ENCODE data around the gene AK2. TPM values are rescaled to one million over a fixed set of nuclear protein-coding genes. Genes with fewer than 3 reads are reported as not detected.

AK2 gene
- total and polyA plus RNA-seq, 4 donors = 34.2 to 181 (median 115) TPM

DNA sequence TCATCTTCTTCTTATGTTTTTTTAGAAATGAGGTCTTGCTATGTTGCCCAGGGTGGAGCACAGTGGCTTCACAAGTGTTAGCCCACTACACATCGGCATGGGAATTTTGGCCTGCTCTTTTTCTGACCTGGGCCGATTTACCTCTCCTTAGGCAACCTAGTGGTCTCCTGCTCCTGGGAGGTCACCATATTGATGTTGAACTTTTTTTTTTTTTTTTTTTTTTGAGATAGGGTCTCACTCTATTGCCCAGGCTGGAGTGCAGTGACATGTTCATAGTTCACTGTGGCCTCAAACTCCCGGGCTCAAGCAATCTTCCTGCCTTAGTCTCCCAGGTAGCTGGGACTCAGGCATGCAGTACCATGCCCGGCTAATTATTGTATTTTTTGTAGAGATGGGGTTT lies 7.5 kb downstream of the AK2 start:
- H3K4me1 ChIP-seq (ENCODE audit: control insufficient read depth in 4 of 4, insufficient read depth in 4 of 4, low read length in 3 of 4) = peaks cover 22 to 78% (median 55%) of the 10 kb centered on the region in 4 donors
- 90% methylated on average over 4 of the region's 4 CpGs for WGBS
- DNase-seq (ENCODE audit: low spot score) = no peak
- H3K36me3 ChIP-seq (ENCODE audit: control insufficient read depth in 4 of 4, insufficient read depth in 3 of 4, low read depth in 1 of 4, low read length in 3 of 4) = peaks cover 0 to 9% (median 1%) of the 10 kb centered on the region in 4 donors
- no peaks in the 10 kb centered on the region for H3K9me3 ChIP-seq (ENCODE audit: control insufficient read depth in 4 of 4, low read length in 3 of 4)
- TF ChIP-seq FOXA1 (IDR thresholded peaks at IDR 0.05) = no peak
- no peak for TF ChIP-seq REST (IDR thresholded peaks at IDR 0.05)
- no peak for TF ChIP-seq NR2F2 (IDR thresholded peaks at IDR 0.05)
- no peak overlapping the region for H3K9ac ChIP-seq (ENCODE audit: low read depth in 1 of 2, low read length in 2 of 2)
- H3K4me3 ChIP-seq (ENCODE audit: low read depth in 1 of 3, low read length in 3 of 3) = no peak overlapping the region
- no peaks in the 10 kb centered on the region for H3K27me3 ChIP-seq (ENCODE audit: control insufficient read depth in 4 of 4, insufficient read depth in 4 of 4, low read length in 3 of 4)
- no peak overlapping the region for H3K27ac ChIP-seq (ENCODE audit: low read depth in 1 of 2, low read length in 2 of 2)

DNA sequence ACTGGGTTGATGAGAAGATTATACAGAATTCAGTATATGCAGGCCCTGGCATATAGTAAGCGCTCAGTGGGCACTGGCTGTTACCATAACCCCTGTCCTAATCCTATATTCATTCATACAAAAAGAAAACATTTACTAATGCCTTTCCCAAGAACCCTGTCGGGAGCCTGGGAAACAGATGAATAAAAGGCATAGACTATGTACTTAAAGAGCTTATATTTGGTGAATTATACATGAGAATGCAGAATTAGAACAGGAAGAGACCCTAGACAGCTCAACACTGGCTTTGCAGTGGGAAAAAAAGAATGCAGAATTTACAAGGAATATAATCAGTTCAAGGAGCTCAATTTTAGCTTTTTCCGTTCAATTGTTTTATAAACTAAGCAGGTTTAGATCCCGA lies 10.9 kb downstream of the AK2 start:
- no peak overlapping the region for H3K9ac ChIP-seq (ENCODE audit: low read depth in 1 of 2, low read length in 2 of 2)
- H3K36me3 ChIP-seq (ENCODE audit: control insufficient read depth in 4 of 4, insufficient read depth in 3 of 4, low read depth in 1 of 4, low read length in 3 of 4) = peaks cover 6 to 15% (median 9%) of the 10 kb centered on the region in 4 donors
- TF ChIP-seq TAF1 (conservative IDR thresholded peaks at IDR 0.05) (no peak), CTCF (IDR thresholded peaks at IDR 0.05; ENCODE audit: low read depth, low read length, missing input control) (no peak), HNF4G (IDR thresholded peaks at IDR 0.05) (no peak), EGR1 (IDR thresholded peaks at IDR 0.05; ENCODE audit: low read depth in 2 of 2) (no peak), FOXA2 (IDR thresholded peaks at IDR 0.05) (no peak), HNF4A (conservative IDR thresholded peaks at IDR 0.05) (no peak)
- peak overlapping the region in 1 of 2 donors; percentile 37 for H3K27ac ChIP-seq (ENCODE audit: low read depth in 1 of 2, low read length in 2 of 2)
- H3K9me3 ChIP-seq (ENCODE audit: control insufficient read depth in 4 of 4, low read length in 3 of 4) = no peaks in the 10 kb centered on the region
- DNase-seq (ENCODE audit: low spot score) = no peak
- peaks cover 27 to 83% (median 65%) of the 10 kb centered on the region in 4 donors for H3K4me1 ChIP-seq (ENCODE audit: control insufficient read depth in 4 of 4, insufficient read depth in 4 of 4, low read length in 3 of 4)
- no peak overlapping the region for H3K4me3 ChIP-seq (ENCODE audit: low read depth in 1 of 3, low read length in 3 of 3)
- WGBS = 95% methylated on average over 4 of the region's 4 CpGs
- no peaks in the 10 kb centered on the region for H3K27me3 ChIP-seq (ENCODE audit: control insufficient read depth in 4 of 4, insufficient read depth in 4 of 4, low read length in 3 of 4)

GRCh38 chr1:33025180-33025569 lies 11.5 kb downstream of the AK2 start:
- peak overlapping the region in 1 of 2 donors; percentile 37 for H3K27ac ChIP-seq (ENCODE audit: low read depth in 1 of 2, low read length in 2 of 2)
- no peak overlapping the region for H3K4me3 ChIP-seq (ENCODE audit: low read depth in 1 of 3, low read length in 3 of 3)
- H3K36me3 ChIP-seq (ENCODE audit: control insufficient read depth in 4 of 4, insufficient read depth in 3 of 4, low read depth in 1 of 4, low read length in 3 of 4) = peaks cover 6 to 18% (median 11%) of the 10 kb centered on the region in 4 donors
- no peaks in the 10 kb centered on the region for H3K27me3 ChIP-seq (ENCODE audit: control insufficient read depth in 4 of 4, insufficient read depth in 4 of 4, low read length in 3 of 4)
- 50% methylated on average over 1 of the region's 1 CpG for WGBS
- no peak for DNase-seq (ENCODE audit: low spot score)
- TF ChIP-seq RAD21 (IDR thresholded peaks at IDR 0.05) (no peak), EGR1 (IDR thresholded peaks at IDR 0.05; ENCODE audit: low read depth in 2 of 2) (no peak), HNF4G (IDR thresholded peaks at IDR 0.05) (no peak), TAF1 (conservative IDR thresholded peaks at IDR 0.05) (no peak), MAX (IDR thresholded peaks at IDR 0.05) (no peak)
- H3K4me1 ChIP-seq (ENCODE audit: control insufficient read depth in 4 of 4, insufficient read depth in 4 of 4, low read length in 3 of 4) = peaks cover 25 to 80% (median 64%) of the 10 kb centered on the region in 4 donors
- H3K9me3 ChIP-seq (ENCODE audit: control insufficient read depth in 4 of 4, low read length in 3 of 4) = no peaks in the 10 kb centered on the region
- no peak overlapping the region for H3K9ac ChIP-seq (ENCODE audit: low read depth in 1 of 2, low read length in 2 of 2)
